NCI-H510A treated with DMSO at 0.1 percent for 48 hours (cell line): Measurements from ENCODE around the gene CCDC3.

Source experiments
- DNase-seq: peaks from one replicate; lab custom pipeline; 2025; lab: John Stamatoyannopoulos, UW

Gene CCDC3

DNA sequence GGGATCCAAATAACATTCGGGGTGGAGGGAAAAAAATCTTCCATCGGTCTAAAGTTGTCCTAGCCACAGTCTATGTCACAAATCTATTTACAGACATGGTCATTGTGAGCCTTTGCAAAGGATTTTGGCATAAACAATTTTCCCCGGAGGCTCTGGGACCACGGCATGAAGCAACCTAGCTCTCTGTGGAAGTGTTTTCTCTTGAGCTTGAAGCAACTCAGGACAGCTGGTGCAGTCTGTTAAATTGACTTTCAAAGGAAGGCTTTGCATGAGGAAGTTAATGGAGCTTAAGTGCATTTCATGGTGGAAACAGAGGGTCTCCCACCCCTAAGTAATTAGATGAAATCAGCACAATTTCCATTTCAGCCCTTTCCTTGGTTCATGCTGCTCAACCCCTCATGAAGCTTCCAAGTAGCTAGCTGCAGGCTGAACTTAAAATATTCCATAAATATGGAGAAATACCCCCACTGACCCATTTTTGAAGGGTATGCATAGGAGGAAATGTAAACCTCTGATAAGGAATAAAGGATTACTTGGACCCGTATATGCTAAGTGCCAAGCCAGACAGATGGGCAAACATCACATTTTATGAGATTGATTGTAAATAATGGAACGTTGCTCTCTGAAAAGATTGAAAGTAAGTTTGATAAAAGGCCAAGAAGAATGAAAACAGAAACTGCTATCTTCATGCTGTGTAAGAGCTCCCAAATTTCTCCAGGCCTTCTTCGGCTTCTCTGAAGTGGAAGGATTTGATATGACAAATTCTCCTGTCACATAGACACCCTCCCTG lies 39.9 kb downstream of the CCDC3 start:
- no peak for DNase-seq

DNA sequence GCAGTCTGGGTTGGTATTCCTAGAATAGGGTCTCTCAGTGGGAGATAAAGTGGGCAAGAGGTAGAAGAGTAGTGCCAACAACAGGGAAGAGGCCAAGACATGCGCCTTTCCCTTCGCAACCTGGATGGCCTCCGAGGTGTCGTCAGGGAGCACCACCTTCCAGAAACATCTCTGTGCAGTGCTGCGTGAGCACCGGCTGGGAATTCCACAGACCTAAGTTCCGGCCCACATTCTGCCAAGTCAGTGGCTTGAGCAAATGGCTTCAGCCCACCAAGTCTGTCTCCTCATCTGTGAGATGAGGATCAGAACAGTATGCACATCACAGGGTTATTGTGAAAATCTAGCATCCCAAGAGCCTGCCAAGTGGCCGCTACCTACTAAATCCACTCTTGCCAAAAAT lies 40.6 kb downstream of the CCDC3 start:
- no peak for DNase-seq

DNA sequence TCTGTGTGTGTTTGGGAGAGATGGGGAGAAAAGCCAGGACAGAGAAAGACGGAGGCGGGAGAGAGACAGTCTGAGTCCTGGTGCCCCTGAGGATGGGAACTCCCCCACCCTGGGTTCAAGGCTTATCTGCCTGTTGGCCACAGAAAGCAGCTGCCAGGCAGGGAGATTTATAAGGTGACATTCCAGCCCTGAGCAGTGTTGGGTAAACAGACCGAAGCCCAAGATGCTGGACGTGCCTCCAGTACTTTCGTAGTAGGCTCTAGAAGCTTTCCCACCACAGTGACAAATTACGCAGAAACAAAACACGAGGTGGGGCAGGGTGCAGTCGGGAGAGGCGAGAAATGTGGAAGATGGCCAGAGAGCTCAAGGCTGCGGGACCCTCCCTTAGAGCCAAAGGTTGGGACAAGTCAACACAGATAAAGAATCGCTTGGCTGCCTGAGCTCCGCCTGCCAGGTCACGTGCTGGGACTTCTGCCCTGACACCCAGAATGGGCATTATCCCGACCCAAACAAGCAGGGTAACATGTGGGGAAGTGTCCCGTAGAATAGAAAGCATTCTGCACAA lies 41.1 kb downstream of the CCDC3 start:
- DNase-seq: no peak

DNA sequence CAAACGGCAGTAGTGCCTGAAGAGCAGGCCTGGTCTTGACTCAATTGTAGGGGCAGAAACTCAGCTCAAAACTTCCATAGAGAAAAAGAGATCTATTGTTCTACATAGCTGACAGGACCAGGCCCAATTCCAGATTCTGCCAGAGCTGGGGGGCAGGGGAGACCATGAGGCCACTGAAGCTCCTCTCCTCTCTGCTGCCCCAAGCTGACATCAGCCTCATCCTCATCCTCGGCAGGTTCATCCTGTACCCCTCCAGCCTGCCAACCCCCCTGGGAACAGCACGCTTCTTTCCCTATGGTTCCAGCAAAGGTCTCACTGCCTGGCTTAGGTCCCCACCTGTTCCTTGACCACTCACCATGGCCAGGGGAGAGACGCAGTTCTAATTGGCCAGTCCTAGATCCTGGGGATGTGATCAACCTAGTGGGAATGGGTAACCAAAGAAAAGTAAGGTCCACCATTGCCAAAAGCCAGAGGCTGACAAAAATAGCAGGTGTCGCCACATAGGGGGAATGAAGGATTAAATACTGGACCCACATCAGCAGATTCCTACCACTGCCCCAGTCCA lies 42.9 kb downstream of the CCDC3 start:
- DNase-seq: no peak

DNA sequence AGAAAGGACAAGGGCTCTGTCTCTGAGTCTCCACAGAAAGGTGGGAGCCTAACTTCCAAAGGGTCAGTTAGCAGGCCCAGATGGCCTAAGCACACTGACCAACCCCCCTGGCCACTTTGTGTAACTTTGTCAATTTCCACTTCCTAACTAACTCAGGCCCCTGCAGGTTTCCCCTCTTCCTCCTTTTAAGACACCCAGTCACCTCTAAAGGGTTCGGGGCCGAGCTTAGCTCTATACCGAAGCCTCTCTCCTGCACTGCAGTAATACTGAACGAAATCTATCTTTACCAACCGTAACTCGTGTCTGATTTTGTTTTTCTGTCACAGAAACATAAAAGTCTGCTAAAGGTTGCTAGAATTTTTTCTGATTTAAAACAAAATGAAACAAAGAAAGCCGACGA lies 44.4 kb downstream of the CCDC3 start:
- DNase-seq: no peak

DNA sequence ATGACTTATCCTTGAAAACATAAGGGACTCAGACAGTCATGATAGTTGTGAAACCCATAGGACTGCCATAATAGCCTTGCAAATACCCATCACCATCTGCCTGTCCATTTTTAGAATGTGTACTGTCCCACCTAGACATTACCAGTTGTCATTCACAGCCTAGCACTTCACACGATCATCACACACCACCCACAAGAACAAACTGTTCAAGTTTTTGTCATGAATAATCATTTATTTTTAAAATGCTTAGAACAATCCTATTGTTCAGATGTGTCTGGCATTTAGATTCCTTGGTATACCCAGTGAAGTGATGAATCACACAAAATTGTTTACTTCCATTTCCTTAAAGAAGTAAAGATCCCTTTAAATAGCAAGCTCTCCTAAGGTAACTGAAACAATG lies 46.6 kb downstream of the CCDC3 start:
- no peak for DNase-seq

DNA sequence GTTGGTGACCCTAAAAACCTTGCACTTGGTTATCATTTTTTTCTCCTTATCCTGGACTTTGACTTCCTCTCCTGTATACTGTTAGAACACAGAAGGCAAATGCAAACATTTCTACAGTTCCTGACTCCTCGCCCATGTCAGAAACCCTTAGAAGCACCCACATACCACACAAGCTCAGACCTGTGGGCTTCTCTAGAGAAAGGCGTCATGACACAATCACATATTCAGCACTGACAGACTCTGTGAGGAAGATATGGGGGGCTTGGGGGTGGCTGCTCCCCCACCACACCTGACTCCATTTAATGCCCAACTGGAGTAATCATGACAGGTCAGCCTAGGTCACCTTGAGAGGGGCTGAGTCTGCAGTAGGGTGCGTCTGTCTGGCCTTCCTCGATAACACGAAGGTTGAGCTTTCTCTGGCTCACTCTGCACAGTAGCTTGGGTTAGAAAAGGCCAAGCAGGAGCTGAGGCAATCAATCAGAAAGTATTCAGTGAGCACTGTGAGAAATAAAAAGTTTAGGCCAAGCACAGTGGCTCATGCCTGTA lies 50.9 kb downstream of the CCDC3 start:
- no peak for DNase-seq

DNA sequence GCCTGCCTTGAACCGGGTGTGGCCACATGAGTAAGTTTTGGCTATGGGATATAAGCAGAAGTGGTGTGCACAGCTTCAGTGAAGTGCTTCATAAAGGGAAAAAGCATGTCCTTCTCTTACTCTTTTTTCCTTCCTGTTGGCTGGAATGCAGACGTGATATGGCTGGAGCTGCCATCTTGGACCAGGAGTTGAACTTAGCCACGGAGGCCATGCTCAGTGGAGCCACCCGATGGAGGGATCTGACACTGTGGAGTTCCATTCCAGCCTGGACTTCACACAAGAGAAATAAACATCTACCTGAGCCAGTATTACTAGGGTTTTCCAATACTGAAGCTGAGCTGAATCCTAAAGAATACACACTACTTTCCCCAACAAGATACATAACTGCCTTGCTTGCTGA lies 52.3 kb downstream of the CCDC3 start:
- DNase-seq: no peak

DNA sequence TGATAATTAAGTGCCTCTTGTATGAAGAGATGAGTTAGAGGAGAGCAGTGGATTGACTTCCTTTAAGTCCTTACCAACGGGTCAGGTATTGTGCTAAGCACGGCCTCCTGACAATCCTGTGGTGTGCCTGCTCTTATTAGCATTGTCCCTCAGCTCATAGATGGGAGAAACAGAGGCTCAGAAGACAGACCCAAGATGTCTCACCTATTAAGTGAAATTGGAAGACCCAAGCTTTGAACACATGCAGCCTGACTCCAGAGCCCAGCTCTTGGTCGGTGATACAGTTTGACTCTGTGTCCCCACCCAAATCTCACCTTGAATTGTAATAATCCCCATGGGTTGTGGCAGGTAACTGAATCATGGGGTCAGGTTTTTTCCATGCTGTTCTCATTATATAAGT lies 53.8 kb downstream of the CCDC3 start:
- no peak for DNase-seq

DNA sequence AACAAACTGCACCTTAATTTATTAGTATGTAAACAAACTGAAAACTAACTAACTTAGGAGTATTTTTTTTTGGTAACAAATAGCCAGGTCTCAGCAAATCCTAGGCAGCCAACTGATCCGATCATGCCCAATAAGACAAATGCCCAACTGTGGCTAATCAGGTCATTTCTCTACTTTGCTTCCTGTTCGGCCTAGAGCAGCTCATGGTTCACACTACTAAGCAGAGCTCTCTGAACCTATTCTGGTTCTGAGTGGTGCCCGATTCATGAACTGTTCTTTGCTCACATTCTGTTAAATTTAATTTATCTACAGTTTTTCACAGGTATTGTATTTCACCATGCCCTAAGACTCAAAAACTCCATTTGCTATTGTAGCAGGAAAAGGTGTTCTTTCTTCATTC lies 55.1 kb downstream of the CCDC3 start:
- DNase-seq: no peak

DNA sequence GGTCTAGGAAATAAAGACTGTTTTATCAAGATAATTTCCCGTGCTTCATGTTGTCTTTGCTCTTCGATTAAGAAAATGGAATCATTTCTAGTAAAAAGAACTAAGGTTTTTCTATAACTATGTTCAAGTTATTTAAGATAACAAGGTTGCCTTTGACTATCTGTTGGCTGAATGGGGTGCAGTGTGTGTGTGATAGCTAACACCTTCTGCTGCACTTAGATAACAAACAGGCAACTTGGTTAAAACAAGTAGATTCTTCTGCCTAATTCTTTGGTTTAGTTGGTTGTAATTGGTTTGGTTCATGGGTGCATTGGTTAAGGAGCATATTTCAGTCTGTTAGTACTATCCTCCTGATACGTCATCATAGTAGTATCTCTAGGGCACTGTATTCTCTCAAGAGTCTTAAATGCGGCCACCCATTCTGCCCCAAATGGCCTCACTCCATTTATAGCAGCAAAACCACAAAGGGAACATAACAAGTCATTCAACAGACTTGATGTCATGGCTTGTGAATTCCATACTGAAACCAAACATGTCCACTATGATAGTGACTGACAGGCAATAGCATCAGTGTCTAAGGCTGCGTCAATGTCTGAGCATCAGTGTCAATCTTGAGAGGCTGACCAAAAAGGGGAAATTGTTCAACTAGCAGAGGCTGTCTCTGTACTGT lies 55.7 kb downstream of the CCDC3 start:
- DNase-seq: no peak

DNA sequence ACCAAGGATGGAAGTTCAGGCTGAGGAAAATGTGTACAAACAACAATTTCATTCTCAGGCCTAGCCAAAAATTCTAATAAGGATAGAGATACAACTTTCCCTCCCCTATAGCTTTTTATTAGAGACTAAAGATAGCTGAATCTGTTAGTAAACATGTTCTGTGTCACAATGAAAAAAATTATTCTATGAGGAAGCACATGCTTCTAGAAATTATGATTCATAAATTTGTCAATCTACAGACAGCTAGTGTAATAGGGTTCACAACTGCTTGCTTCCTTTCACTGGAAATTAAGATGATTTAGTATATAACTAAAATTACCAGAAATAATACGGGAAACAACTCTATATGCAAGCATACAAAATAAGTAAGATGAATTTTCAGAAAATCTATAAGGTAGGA lies 56.6 kb downstream of the CCDC3 start:
- no peak for DNase-seq

DNA sequence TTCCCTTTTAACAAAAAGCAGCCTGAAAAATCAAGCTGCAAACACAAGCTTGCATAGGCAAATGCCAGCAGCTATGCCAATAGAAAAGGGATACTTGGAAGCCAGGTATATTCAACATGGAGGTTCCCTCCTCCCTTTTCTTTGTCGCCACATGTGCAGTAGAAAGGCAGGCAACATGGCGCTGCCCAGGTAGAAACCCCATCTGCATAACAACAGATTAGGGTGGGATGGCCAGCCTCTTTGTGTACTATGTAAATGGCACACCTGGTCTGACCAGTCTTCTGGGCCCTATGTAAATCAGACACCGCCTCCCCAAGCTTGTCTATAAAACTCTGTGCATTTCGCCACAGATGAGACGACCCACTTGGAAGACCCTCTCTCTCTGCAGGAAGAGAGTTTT lies 58.1 kb downstream of the CCDC3 start:
- no peak for DNase-seq

DNA sequence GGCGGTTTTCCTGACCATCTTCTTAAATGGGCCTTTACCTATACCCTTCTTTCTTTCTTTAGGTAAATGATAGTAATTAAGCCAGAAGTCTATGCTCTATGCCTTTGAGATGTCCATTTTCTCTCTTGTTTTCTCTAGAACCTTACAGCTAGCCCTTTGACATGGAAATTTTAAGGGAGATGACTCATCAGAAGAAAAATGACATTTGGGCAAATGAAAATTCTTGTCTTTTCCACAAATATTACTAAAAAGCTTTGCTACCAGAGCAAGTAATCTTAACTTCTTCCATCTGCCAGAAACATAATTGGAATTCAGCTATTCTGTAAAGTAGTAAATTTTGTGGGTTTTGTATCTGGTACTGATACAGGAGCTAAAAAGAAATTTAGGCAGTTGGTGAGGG lies 59.5 kb downstream of the CCDC3 start:
- DNase-seq: no peak

DNA sequence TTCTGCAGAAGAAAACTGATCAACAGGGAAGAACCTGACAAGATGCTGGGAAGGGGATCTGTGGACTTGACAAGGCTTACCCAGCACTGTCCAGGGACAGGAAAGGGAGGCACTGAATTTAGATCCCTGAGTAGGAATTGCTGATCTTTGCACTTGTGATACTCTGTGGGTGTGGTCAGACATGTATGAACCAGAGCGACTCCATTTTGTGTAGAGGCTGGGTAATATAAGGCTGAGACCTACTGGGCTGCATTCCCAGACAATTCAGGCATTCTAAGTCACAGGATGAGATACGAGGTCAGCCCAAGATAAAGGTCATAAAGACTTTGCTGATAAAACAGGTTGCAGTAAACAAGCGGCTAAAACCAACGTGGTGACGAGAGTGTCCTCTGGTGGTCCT lies 60.7 kb downstream of the CCDC3 start:
- no peak for DNase-seq

DNA sequence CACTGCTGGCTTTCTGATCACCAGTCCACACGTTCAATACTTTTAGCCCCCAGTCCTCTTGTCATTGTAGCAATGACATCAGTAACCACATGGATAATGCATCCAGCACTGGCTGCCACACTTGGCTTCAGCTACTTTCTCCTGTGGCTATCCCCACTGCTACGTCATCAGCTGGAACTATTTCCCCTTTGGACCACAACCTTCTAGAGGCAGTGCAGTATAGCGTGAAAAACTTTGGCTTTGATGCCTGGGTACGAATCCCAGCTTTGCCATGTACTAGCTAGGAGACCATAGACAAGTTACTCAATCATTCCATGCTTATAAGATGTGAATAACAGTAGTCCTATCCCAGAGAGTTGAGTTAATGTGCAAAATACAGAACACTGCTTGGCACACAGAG lies 63.2 kb downstream of the CCDC3 start:
- DNase-seq: no peak

DNA sequence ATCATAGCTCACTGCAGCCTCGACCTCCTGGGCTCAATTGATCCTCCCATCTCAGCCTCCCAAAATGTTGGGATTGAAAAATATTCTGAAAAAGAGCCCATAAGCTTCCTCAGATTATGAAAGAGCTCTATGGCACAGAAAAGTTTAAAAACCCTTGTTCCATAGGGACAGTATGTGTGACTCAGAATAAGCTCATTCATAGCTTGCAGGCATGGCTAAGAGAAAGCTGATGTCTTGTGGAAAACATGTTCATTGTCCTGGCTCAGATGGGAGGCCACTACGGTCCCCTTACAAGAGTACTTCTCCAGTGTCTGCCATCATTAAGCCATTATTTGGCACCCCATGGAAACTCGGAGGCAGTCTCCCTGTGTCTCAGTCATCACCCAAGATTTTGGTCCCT lies 64.0 kb downstream of the CCDC3 start:
- no peak for DNase-seq

DNA sequence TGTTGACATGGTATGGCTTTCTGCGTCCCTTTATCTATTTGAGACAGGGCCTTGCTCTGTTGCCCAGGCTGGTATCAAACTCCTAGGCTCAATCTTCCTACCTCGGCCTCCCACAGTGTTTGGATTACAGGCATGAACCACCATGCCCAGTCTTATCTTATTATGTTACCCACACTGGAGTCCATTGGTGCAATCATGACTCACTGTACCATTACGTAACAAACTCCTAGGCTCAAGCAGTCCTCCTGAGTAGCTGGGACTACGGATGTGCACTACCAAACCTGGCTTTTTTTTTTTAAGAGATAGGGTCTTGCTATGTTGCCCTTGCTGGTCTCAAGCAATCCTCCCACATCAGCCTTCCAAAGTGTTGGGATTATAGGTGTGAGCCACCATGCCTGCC lies 66.7 kb downstream of the CCDC3 start:
- no peak for DNase-seq

DNA sequence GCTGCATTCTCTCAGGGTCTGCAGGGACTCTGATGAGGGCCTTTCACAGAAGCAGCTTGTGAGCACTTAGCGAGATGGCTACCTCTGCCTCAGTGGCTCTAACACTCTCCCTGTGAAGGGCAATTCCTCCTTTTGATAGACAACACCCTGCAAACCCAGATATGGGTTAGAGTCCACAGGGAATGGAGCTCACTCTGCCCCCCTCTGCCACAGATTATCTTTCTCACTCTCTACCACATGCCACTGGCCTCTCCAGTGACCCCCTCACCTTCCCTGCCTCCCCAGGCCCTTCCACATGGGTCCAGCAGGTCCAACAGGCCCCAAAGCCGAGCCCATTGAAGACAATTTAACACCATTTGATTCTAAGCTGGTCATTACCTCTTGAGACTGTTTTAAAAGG lies 72.1 kb downstream of the CCDC3 start:
- no peak for DNase-seq

DNA sequence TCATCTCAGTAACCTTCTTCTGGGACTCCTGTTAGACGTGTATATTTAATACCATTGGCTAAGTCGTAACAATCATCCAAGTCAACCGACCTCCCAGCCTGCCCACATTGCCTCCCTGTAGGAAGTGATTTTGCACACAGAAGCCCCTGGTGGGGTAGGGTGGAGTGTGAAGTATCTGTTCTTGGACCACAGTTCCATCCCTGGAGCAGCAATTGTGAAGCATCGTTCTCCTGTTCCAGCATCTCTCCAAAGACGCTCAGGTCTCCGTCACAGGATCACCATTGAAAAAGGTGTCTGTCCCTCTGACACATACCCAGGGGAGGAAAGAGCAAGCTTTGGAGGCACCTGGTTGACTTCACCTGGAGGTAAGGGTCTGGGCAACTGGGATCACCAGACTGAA lies 72.9 kb downstream of the CCDC3 start:
- DNase-seq: no peak

DNA sequence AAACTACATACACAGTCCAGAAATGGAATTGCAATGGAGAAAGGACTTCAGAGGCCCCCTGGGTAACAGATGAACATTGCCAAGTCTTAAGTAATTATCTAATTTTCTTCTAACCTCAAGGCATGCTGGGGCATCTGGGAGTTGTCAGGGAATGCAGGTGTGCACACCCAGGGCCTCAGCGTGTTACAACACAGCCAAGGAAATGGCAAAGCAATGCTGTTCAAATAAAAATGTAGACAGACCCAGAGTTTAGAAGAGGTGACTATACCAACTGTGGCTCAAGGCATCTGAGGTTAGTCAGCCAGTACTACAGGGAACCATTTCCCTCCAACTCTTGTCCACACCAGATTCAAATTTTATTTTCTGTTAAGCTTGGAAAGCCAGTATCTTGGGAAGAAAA lies 73.6 kb downstream of the CCDC3 start:
- DNase-seq: no peak

DNA sequence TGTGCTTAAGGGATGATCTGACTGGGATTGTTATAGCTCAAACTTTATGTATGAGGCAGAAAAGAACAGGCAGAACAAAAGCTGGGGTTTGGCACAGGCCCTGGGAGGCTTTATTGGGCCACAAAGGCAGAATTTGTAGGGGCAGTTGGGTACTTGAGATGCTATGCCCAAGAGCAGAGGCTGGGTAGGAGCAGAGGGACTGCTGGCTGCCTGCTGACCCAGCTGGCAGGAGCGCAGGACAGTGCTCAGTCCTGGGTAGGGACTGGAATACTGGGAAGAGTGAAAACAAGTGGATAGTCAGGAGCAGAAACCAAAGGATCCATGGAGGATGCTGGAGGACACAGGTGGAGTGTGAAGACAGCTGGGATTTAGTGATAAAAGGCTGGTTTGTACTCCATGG lies 75.7 kb downstream of the CCDC3 start:
- DNase-seq: no peak

DNA sequence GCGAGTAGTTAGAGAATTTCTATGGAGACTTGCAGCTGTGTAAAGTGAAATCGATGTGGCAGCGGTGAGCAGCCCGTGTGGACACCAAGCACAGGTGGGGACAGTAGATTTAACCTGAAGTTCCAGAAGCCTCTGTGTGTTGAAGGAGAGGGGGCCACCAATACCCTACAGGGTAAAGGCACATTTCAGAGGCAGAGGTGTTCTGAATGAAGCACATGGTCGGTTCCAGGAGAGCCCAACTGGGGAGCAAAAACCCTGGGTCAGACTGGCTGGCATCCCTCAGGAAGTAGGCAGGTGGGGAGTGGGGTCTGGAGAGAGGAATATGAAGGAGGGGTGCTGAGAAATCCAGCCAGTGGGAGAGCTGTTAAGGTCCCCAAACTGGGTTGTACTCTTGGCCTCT lies 76.6 kb downstream of the CCDC3 start:
- no peak for DNase-seq
